Erythroblast (primary cell): ENCODE measurements around the gene CLDN11.

Source experiments
- GATA1 ChIP-seq: IDR thresholded peaks from 2 replicates; pipeline ENCODE4 v1.6.1; 2011; ENCODE audit warnings: low read depth, mild to moderate bottlenecking, control low read depth, low read length, moderate library complexity
- POLR2A ChIP-seq: IDR thresholded peaks from 2 replicates; pipeline ENCODE4 v1.6.1; 2011; ENCODE audit warnings: mild to moderate bottlenecking, low read length

DNA sequence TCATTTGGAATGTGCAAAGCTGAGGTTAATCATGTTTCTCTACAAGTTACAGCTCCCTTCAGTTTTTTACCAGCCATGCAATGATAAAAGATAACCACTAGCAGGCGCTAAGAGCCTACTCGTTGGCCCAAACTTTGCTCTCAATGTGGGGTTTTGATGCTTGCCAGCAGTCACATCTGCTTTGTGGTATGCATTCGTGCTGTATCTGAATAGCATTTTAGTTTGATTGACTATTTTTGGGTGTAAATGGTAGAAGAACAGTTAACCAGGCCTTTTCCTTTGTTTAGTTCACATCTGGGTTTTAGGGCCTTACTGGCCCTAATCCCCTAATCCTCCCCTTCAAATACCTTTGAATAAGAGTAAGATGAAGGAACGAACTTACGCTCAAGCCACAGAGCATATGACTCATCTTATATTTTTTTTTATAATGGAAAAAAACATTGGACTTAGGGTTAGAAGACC lies 4.4 kb upstream of the CLDN11 start:
- no peak for TF ChIP-seq POLR2A
- TF ChIP-seq GATA1 = no peak
